HG02938 (cell line): ENCODE results near the gene NTF4.
"Not testable (repeated sequence)": the region's sequence is repeated elsewhere in the genome, so short reads cannot be mapped to it uniquely, and the experiment has no call there.

Experiments
- ATAC-seq: cut with Tn5 transposase; IDR thresholded peaks from one replicate; pipeline ENCODE4 v1.9.1; 2021; ENCODE audit warnings: mild to moderate bottlenecking, moderate library complexity; ENCODE audit not compliant: unreplicated experiment

Gene NTF4

DNA sequence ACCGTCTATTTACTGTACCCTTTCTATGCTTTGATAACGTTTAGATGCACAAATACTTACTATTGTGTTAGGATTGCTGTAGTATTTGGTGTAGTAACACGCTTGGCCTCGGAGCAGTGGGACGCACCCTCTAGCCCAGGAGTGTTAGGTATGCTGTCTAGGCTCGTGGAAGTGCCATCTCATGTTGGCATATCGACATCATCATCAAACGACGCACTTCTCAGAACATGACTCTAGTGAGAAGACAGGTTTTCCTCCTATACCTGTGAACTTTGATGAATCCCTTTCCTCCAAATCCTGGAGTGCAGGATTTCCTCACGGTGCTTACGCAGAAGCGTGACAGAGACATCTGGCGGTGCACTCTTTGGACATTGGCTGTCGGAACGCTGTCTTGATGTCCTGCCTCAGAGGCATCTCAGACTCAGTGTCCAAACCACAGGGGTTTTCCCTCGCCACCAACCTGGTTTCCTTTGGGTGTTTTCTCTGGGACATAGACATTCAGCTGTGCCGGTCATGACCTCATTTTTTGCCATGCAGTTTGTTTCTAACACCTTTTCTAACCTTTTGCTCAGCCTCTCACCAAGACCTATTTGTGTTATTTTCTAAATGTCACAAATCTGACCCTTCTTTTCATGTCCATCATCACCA lies 26.9 kb upstream of the NTF4 start:
- ATAC-seq, result no peak

GRCh38 chr19:49086296-49086695 lies 21.7 kb upstream of the NTF4 start:
- ATAC-seq, result no peak

GRCh38 chr19:49085868-49086232 lies 21.2 kb upstream of the NTF4 start:
- ATAC-seq, result no peak

DNA sequence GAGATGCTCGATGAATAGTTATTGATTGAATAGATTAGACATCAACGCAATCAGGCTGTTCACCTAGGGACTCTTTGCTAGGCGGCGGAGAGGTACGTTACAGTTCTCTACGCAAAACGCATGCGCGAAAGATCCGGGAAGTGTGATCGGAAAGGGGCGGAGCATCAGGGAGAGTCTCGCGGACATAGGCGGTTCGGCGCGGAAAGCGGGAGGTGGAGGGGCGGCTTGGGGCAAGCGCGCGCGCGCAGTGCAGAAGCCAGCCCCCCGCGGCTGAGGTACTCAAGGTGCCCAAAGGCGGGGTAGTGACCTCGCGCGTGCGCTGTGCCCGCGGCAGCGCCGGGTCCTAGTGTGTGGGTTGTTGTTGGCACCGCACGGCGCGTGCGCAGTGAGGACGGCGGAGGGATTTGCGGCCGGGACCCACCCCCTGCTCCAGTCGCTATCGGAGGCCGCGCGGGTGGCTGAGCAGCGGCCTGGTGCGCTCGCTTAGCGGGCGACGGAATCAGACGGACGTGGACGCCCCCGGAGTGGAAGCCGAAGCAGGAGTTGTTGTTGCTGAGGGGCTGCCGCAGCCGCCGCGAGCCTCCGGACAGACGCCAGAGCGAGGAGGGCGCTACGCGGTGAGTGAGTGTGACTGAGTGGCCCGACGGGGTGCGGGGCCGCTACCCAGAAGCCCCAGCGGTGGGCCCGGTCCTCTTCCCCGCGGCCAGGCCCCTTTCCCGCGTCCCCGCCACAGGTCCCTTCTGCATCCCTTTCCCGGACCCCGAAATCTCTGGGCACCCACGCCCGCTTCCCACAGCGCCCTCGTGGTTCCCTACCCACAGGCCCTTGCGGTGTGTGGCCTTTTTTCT lies 20.6 kb upstream of the NTF4 start, which contains the start of gene SNRNP70:
Gene SNRNP70, plus strand, starts transcription at position 432 of the 848 bp plus-strand sequence. CDS start 964 bp downstream, outside the sequence.
- ATAC-seq, result peak; percentile 80

DNA sequence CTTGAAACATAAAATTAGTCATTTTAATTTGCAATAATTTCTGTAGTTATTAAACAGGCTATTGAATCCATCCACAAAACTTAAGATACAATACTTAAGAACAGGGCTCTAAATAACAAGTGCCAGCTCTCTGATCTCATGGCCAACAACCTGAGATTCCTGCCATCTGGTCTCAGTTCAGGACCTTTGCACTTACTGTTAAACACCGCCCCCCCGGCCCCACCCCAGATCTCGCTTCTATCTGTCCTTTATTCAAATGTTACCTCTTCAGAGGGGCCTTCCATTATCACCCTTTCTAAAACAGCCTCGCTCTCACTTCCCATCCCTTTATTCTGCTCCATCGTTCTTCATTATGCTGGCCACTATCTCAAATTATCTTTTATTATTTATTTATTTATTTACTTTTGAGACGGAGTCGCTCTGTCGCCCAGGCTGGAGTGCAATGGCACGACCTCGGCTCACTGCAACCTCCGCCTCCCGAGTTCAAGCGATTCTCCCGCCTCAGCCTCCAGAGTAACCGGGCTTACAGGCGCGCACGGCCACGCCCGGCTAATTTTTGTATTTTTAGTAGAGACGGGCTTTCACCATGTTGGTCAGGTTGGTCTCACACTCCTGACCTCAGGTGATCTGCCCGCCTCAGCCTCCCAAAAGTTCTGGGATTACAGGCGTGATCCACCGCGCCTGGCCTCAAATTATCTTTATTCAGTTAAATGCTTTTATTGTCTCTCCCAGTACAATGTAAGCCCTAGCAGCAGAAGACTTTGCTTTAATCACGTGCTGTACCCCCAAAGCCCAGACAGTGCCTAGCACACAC lies 19.8 kb upstream of the NTF4 start:
- no peak for ATAC-seq

DNA sequence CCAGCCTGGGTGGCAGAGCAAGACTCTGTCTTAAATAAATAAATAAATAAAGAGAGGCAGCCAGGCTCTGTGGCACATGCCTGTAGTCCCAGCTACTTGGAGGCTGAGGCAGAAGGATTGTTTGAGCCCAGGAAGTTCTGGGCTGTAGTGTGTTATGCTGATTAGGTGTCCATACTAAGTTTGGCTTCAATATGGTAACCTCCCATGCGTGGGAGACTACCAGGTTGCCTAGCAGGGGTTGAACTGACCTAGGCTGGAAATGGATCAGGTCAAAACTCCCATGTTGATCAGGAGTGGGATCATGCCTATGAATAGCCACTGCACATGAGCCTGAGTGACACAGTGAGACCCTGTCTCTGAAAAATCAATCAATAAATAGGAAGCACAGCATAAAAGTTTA lies 16.7 kb upstream of the NTF4 start:
- no peak for ATAC-seq

GRCh38 chr19:49080392-49080791 lies 15.8 kb upstream of the NTF4 start:
- ATAC-seq, result no peak

DNA sequence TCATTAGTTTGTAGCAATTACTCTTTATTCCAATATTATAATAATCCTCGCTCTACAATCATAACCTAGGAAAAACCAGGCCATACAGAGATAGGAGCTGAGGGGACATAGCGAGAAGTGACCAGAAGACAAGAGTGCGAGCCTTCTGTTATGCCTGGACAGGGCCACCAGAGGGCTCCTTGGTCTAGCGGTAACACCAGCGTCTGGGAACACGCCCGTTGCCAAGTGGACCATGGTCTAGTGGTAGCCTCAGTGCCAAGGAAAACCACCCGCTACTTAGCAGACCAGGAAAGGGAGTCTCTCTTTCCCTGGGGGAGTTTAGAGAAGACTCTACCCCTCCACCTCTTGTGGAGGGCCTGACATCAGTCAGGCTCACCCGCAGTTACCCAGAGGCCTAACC lies 10.3 kb upstream of the NTF4 start:
- not testable (repeated sequence) for ATAC-seq

- ATAC-seq, result no peak
Measured at GRCh38 chr19:49073514-49074378, 9.1 kb upstream of the NTF4 start.

GRCh38 chr19:49071860-49072547 lies 7.4 kb upstream of the NTF4 start:
- ATAC-seq, result no peak

- ATAC-seq, result no peak
Measured at GRCh38 chr19:49070416-49070815, 5.8 kb upstream of the NTF4 start.

DNA sequence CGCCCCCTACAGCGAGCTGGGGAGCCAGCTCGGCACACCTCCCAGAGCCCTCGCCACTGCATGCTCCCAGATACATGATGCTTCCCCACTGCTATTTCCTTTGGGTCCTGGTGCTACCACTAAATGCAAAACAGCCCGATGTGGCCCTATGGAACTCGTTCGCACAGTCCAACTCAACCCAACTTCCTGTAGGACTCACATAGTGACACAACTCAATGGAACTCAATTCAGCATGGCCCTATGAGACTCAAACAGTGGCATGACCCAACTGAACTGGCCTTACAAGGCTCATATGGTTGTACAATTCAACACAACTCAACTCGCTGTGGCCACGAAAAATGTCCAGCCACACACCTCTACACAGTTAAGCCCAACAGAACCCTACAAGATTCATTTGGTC lies 4.4 kb upstream of the NTF4 start:
- no peak for ATAC-seq

- ATAC-seq, result no peak
Measured at GRCh38 chr19:49067554-49067953, 2.9 kb upstream of the NTF4 start.

GRCh38 chr19:49065905-49066512 lies 1.4 kb upstream of the NTF4 start:
- no peak for ATAC-seq

- no peak for ATAC-seq
Measured at GRCh38 chr19:49064029-49064629, 489 bp downstream of the NTF4 start.

- no peak for ATAC-seq
Measured at GRCh38 chr19:49061445-49061844, 3.2 kb downstream of the NTF4 start.

DNA sequence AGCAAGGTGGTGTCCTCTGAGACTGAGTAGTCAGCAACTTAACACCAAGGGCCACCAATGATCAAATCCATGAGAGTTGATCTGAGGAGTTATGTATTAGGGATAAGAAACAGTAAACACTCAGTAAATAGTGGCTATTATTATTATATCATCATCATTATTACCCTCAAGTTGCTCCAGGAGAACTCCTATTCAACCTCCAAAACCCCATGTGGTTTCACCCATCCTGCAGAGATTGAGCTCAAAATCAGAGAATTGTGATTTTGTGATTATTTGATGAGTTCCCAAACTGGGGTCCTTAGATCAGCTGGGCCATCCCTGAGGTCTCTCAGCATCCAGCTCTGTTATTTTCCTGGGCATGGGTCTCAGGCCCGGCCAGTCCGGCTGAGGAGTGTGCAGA lies 3.6 kb downstream of the NTF4 start:
- no peak for ATAC-seq

DNA sequence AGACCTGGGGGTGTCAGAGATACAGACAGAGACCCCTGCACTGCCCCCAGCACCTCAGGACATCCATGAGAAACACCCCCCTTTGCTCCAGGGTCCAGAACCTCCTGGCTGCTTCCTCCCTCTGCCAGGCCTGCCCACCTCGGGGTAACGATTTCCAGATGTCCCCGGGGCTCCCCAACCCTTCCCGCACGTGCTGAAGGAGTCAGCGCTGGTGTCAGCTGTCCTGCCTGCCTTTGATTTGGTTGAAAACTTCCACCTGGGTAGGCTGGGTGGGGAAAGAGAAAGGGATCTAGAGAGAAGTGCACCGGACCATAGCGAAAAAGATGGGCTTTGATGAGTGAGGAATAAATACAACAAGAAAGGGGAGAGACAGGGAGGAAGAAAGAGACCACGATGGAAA lies 5.6 kb downstream of the NTF4 start:
- ATAC-seq, result no peak

DNA sequence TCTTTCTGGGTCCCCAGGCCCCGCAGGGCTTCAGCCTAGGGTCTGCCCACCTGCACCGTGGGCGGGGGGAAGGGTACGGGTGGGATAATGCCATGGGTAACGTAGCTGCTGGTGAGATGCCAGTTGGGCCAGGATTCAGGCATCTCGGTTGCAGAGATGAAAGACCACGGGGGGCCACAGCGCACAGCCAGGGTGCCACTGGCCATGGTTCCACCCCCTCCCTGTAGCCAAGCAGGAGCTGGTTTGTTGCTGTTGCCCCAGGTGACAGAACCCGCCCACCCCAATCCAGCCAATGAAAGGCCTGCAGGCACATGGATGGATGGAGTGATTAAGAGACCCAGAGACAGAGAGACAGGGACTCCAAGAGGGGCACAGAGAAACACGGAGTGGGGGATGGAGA lies 6.1 kb downstream of the NTF4 start:
- no peak for ATAC-seq
